ENCODE results near the gene ACAT2.
"Not testable (repeated sequence)": the region's sequence is repeated elsewhere in the genome, so short reads cannot be mapped to it uniquely, and the experiment has no call there.

The ACAT2 gene

GRCh38 chr6:159761873-159762680, at the start of gene ACAT2:
TSS of gene ACAT2 (plus strand) at chr6:159762045. CDS start at chr6:159762088, 43 bp downstream.
- FAIRE-seq (peak; percentile 97), DNase-seq (ENCODE audit: insufficient read length, low spot score) (peak; percentile 95)

GRCh38 chr6:159712389-159712788, 49.5 kb upstream of the ACAT2 start:
- not testable (repeated sequence) for FAIRE-seq; DNase-seq (ENCODE audit: insufficient read length, low spot score)

- no peak for FAIRE-seq
- no peak for DNase-seq (ENCODE audit: insufficient read length, low spot score)
These were observed 47.9 kb upstream of the ACAT2 start for GRCh38 chr6:159713984-159714383.

GRCh38 chr6:159714404-159714803, 47.4 kb upstream of the ACAT2 start:
- FAIRE-seq = no peak

GRCh38 chr6:159715166-159715565, 46.7 kb upstream of the ACAT2 start:
- no peak for DNase-seq (ENCODE audit: insufficient read length, low spot score)
- FAIRE-seq = no peak

More at GRCh38 chr6:159714404-159714803, 47.4 kb upstream of the ACAT2 start:
- DNase-seq (ENCODE audit: insufficient read length, low spot score) = no peak

DNA sequence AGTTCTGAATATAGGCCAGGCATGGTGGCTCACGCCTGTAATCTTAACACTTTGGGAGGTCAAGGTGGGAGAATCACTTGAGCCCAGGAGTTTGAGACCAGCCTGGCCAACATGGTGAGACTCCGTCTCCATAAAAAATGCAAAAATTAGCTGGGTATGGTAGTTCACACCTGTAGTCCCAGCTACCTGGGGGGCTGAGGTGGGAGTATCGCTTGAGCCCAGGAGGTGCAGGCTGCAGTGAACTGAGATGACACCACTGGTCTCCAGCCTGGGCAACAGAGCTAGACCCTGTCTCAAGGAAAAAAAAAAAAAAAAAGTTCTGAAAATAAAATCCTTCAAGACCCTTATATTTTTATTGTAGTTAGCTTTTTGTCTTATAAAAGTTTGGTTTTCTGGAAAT, 46.2 kb upstream of the ACAT2 start:
- DNase-seq (ENCODE audit: insufficient read length, low spot score) (no peak), FAIRE-seq (no peak)

DNA sequence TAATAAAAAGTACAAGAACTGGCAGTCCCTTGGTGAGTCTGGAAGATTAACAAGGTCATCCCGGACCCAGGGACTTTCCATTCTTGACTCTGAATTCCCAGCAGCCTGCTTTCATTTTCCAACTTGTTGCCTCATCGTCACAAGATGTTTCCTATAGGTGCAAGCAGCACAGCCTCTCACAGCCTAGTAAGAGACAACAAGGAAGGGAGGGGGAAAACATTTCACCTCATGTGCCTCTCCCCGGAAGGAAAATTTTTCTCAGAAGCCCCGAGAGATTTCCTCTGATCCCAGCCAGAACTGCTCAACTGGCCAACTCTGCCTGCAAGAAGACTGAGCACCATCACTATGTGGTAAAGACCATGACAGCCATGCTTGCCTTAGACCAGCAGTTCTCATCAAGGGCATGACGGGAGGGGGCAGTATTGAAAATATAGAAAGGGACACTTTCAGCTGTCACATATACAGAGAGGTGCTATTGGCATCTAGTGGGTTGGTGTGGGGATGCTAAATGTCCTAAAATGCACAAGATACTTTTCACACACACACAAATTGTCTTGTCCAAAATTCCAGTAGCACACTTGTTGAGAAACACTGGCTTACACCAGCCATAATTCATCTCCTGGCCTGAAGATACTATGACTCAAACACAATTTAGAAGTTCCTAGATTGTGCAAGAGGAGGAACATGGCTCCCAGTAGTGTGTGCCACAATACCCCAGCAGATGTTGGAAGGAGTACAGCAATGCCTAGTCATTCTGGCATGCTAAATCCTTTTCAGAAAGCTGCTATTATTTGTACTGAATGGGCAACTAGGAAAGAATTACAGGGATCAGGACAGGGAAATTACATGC, 45.4 kb upstream of the ACAT2 start:
- FAIRE-seq (no peak), DNase-seq (ENCODE audit: insufficient read length, low spot score) (no peak)

DNA sequence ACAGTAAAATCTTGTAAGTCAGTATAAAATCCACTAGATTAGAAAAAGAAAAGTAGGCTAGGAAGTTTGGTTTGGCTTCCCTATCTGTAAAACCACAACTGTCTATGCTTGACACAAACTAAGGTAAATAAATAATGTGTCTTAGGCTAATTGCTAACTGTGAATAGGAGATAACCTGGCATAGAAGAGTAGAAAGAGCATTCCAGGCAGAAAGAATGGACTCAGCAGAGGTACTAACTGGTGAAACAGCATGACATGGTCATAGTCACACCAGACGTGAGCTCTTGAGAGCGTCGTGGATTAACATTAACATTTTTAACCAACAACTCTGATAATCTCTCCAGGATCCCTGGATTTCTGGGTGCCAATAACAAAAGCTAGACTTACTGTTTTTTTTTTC, 43.2 kb upstream of the ACAT2 start:
- no peak for FAIRE-seq

DNA sequence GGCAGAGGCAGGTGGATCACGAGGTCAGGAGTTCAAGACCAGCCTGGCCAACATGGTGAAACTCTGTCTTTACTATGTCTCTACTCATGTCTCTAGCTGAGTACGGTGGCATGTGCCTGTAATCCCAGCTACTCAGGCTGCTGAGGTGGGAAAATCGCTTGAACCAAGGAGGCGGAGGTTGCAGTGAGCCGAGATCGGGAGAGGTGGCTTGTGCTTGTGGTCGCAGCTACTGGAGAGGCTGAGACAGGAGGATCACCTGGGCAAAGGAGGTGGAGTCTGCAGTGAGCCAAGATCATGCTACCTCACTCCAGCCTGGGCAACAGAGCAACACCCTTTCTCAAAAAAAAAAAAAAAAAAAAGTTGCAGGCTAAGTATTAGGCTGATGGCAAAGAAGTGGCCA, 42.6 kb upstream of the ACAT2 start:
- FAIRE-seq = no peak
- DNase-seq (ENCODE audit: insufficient read length, low spot score) = no peak

More for the DNA sequence above, 43.2 kb upstream of the ACAT2 start:
- DNase-seq (ENCODE audit: insufficient read length, low spot score) = no peak

DNA sequence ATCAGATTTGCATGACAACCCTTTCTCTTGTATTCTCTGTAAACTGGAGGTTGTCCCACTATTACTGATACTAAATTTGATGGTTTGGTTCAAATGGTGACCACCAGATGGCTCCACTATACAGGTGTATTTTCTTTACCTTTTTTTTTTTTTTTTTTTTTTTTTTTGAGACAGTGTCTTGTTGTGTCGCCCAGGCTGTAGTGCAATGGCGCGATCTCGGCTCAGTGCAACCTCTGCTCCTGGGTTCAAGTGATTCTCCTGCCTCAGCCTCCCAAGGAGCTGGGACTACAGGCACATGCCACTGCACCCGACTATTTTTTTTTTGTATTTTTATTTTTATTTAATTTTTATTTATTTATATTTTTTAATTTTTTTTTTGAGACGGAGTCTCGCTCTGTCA, 41.1 kb upstream of the ACAT2 start:
- FAIRE-seq (no peak), DNase-seq (ENCODE audit: insufficient read length, low spot score) (no peak)

DNA sequence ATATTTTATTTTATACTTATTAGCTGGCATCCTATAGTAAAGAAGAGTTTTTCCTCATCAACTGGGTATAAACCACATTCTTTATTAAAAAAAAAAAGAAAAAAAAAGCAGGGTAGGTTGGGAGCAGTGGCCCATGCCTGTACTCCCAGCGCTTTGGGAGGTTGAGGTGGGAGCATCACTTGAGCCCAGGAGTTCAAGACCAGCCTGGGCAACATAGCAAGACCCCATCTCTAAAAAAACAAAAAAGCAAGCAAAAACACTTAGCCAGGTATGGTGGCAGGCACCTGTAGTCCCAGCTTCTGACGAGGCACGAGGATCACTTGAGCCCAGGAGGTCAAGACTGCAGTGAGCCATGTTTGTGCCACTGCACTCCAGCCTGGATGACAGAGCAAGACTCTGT, 39.9 kb upstream of the ACAT2 start:
- not testable (repeated sequence) for DNase-seq (ENCODE audit: insufficient read length, low spot score); FAIRE-seq

- FAIRE-seq (no peak), DNase-seq (ENCODE audit: insufficient read length, low spot score) (no peak)
These were observed 39.2 kb upstream of the ACAT2 start for GRCh38 chr6:159722655-159723054.

DNA sequence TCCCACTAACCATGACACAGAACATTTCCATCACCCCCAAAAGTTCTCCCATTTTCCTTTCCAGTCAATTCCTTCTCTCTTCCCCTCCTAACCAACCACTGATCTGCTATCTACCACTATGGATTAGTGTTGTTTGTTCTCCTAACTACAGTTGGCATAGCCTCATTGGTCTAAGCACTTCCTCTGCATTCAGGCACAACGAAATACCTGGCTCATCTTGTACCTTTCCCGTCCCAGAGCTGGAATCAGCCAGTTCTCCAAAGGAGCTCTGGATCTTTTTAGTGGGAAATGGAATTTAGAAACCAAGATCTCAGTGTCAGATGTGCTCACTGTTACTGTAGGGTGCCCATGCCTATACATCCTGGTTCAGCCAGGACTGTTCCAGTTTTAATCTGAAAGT, 38.6 kb upstream of the ACAT2 start:
- no peak for DNase-seq (ENCODE audit: insufficient read length, low spot score)
- no peak for FAIRE-seq

- DNase-seq (ENCODE audit: insufficient read length, low spot score) (no peak), FAIRE-seq (no peak)
These were observed 37.1 kb upstream of the ACAT2 start for GRCh38 chr6:159724778-159725177.

DNA sequence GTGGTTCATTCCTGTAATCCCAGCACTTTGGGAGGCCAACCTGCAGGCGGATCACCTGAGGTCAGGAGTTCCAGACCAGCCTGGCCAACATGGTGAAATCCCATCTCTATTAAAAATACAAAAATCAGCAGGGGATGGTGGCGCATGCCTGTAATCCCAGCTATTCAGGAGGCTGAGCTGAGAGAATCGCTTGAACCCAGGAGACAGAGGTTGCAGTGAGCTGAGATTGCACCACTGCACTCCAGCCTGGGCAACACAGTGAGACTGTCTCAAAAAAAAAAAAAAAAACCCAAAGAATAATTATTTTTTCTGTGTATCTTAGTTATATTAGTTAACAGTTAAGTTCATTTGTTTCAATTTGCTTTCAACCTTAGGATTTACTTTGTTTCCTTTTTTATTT, 36.6 kb upstream of the ACAT2 start:
- FAIRE-seq = not testable (repeated sequence)

GRCh38 chr6:159726255-159726917, 35.5 kb upstream of the ACAT2 start:
- no peak for FAIRE-seq
- no peak for DNase-seq (ENCODE audit: insufficient read length, low spot score)

More for the DNA sequence above, 36.6 kb upstream of the ACAT2 start:
- DNase-seq (ENCODE audit: insufficient read length, low spot score) = not testable (repeated sequence)

GRCh38 chr6:159726918-159727716, 34.7 kb upstream of the ACAT2 start, which contains the start of gene WTAP:
TSS of gene WTAP (plus strand) at chr6:159727506. CDS start at chr6:159736266, 8,760 bp downstream.
- DNase-seq (ENCODE audit: insufficient read length, low spot score) = peak; percentile 78
- FAIRE-seq = peak; percentile 89

DNA sequence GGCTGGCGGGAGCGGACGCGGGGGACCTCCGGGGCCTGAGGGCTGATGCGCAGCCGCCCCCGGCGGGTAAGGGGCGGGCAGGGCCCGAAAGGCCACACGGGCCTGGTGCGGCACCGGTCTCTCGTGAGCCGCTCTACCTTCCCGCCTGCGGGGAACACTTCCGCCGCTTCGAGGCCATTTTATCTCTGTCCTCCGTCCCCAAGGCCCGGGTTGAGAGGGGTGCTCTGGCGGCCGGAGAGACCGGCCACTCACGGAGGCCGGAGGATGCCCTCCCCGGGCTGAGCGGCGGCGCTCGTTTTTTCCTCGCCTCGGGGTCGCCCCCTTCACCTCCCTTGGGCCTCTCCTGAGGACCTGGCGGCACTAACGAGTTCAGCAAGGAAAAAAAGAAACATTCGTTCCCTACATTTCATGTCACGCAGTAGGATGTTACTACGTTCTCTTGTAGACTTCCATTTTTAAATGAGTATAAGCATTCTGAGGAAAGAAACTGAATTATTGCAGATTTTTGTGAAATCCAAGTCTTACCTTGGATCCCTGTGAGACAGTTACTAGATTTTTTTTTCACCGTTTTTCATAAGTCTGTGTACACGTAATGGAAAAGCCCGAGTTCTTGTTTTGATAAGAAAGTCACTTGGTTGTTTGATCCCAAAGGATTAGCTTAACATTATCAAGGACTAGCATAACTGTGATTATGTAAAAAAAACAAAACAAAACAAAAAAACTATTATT, 34.0 kb upstream of the ACAT2 start:
- DNase-seq (ENCODE audit: insufficient read length, low spot score) = no peak
- FAIRE-seq = no peak

DNA sequence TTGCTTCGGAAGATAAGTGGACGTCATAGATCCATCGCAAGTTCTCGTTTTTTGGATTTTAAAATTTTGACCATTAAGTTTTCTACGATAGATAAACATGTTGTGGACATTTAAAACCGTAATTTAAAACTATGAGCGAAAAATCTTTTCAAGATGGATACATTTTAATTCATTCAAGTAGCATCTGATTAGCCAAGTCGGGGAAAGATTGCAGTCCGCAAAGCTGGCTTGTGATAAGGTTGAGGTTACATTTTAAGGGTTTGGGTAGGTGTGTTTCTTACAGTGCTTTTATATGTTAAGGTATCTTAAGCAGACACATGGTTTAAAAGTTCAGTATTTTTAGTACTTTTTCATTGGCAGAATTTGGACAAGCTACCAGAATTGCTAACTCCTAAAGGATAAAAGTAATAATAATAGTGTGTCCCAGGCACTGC, 33.3 kb upstream of the ACAT2 start:
- DNase-seq (ENCODE audit: insufficient read length, low spot score) (no peak), FAIRE-seq (peak; percentile 58)
